Activated CD4-positive, alpha-beta T cell treated with anti-CD3 and anti-CD28 coated beads, Interleukin-2, amount 50 U/mL, for 1 hour (primary cell): Measurements from ENCODE around the gene IPO9.
"Not testable (repeated sequence)": the region's sequence is repeated elsewhere in the genome, so short reads cannot be mapped to it uniquely, and the experiment has no call there.

Source experiments
- DNase-seq: peaks from one replicate; pipeline ENCODE4 v3.0.0-alpha.2; 2020

The IPO9 gene

DNA sequence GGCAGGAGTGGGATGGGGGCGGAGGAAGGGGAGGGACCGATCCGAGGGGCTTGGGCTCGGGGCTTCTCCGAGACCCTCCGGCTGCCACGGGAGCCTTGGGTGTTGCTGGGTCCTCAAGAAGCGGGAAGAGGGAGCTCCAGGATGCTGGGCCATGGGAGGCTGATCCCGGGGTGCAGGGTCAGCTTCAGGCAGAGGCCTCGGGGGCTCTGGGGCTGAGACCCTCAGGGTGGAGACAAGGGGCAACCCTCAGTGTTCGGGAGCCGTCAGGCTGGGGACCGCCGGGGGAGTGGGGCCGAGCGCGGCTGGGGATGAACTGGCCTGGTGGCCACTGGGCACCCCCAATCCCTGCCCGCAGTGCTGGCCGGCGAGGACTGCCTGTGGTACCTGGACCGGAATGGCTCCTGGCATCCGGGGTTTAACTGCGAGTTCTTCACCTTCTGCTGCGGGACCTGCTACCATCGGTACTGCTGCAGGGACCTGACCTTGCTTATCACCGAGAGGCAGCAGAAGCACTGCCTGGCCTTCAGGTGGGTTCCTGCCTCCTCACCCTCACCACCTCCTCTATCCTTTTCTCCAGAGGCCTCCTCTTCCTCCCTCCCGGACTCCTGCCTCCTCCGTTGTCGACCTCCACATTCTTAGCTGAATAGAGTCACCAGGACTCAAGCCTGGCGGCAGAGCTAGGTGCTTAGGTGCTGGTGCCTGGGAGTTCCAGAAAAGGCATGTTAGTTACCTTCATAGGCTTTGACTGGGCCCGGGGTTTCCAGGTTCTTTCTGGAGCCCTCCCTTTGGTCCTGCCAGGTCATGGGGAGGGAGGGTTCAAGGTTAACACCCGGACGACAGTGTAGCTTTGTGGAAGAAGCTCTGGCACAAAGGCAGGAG, 60.4 kb downstream of the IPO9 start:
- DNase-seq: no peak

DNA sequence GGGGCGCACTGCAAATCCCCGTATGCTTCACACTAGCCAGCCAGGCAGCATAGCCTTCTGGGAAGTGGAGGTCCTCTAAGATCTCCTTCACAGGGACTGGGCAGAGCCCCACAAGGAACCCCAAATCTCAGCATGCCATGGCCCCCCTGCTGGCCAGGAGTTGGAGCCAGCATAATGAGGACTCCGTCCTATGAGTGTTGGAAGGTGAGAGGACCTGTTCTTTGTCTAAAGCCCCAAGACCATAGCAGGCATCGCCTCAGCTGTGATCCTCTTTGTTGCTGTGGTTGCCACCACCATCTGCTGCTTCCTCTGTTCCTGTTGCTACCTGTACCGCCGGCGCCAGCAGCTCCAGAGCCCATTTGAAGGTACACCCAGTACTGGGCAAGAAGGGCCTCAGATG, 61.3 kb downstream of the IPO9 start:
- no peak for DNase-seq

DNA sequence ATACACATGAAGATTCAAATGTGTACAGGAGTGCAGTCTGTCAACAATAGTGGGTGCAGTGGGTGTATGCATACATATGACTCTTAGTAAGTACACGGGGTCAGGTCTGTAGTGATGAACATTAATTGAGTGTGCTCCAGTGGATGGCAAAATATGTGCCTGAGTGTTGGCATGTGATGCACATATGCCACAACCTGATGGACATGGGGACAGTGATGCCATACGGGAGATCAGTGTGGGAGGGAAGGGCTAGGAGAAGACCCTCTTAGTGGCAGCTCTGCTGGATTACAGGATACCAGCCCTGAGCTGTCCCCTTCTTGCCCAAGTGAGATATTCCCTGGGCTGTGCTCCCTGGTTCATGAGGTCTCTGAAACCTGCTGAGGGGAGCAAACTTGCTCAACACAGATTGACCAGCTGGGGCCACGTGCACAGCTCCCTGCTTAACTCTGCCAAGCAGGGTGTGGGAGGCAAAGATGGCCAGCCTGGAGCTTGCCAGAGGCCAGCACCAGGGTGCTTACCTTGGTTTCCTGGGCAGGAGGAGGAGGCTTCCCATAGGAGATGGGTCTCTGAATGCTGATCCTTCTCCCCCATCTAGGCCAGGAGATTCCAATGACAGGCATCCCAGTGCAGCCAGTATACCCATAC, 62.0 kb downstream of the IPO9 start:
- no peak for DNase-seq

DNA sequence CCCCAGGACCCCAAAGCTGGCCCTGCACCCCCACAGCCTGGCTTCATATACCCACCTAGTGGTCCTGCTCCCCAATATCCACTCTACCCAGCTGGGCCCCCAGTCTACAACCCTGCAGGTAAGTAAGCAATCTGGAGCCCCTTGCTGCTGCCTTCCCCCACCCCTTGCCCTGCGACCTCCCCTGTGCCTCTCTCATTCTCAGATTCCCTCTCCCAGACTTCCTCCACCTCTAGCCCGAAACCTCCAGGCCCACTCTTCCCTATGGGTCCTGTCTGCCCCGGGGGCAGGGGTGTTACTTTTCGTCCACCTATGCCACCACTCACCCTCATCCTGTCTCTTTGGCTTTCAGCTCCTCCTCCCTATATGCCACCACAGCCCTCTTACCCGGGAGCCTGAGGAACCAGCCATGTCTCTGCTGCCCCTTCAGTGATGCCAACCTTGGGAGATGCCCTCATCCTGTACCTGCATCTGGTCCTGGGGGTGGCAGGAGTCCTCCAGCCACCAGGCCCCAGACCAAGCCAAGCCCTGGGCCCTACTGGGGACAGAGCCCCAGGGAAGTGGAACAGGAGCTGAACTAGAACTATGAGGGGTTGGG, 62.6 kb downstream of the IPO9 start:
- no peak for DNase-seq

DNA sequence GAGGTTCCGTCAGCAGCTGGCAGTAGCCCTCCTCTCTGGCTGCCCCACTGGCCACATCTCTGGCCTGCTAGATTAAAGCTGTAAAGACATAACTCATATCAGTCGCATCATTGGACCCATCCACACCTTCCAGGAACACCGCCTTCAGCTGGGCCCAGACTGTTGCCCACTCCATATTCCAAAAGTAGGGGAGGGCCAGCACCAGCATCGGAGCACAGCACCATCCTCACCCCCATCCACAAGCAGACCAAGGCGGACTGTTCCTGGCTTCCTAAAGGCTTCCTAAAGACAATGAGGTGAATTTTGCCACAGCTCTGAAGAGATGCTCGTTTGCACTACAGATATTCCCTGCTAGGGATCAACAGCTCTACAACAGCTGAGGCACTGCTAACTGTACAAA, 63.3 kb downstream of the IPO9 start:
- no peak for DNase-seq

DNA sequence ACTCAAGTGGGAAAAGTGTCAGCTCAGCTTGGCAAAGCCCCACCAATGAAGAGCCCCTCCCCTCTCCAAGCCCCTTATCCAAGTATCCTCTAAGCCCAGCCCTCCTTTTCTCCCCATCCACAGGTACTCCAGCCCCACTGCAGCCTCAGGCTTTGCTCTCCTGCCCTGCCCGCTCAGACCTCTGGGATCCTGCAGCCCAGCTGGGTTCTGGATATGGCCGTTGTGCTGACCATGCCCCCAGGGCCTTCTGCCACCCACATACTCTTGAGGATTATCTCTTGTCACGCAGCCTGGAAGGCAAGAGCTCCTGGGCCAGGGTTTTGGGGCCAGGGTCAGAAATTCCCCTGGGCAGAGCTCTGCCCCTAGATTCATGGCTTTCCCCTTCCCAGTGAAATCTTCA, 64.5 kb downstream of the IPO9 start:
- no peak for DNase-seq

DNA sequence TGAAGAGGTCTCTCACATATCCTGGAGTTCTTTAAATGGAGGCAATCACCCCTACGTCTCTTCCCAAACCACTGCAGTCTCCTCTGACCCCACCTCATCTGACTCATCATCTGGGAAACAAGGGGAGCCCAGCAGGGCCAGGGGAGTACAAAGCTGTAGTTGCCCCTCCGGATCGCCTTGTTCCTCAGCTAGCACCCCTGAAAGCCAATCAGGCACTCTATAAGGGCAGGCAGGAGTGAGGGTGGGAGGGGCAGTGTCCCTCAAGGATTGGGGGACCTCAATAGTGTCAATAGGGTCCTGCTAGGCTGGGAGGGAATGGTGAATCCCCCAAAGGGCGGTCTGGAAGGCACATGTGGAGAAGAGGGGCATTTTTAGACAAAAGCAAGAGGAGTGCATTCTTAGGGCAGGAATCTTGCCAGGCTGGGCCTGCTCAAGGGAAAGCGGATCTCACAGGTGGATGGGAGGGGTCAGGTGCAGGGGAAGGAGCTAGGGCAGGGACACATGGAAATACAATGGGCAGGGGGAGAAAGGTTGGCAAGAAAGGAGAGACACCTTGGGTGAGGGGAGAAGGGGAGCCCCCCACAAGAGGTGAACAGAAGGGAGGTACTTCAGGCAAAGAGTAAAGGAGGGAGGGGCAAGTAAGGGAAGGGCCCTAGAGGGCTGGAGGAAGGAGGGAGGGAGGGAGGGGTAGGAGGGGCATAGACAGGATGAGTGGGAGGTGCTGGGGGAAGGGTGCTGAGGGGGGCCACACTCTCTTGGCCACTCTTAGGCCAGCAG, 65.6 kb downstream of the IPO9 start:
- no peak for DNase-seq

DNA sequence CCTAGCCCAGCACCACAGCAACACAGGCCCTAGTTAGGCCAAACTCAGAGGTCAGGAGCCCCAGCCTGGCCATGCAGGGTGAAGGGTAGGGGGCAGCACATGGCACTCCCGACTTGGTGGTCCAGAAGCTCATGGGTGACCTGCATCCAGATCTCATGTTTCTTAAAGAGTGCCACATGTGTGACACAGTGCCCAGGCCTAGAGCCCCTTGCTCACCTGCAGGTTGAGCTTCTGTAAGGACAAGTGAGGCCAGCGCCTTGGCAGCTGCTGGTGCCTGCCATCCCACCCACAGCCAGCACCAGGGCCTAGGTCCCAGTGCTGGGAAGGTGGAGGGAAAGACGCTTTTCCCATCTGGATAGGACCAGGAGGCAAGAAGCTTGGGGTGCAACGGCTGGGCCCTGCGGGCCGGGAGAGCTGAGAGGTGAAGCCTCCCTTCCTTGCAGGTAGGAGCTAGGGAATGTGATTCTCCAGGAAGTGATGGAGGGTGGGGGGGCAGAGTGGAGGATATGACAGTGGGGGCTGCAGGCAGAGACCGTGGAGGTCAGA, 66.2 kb downstream of the IPO9 start:
- DNase-seq: no peak

DNA sequence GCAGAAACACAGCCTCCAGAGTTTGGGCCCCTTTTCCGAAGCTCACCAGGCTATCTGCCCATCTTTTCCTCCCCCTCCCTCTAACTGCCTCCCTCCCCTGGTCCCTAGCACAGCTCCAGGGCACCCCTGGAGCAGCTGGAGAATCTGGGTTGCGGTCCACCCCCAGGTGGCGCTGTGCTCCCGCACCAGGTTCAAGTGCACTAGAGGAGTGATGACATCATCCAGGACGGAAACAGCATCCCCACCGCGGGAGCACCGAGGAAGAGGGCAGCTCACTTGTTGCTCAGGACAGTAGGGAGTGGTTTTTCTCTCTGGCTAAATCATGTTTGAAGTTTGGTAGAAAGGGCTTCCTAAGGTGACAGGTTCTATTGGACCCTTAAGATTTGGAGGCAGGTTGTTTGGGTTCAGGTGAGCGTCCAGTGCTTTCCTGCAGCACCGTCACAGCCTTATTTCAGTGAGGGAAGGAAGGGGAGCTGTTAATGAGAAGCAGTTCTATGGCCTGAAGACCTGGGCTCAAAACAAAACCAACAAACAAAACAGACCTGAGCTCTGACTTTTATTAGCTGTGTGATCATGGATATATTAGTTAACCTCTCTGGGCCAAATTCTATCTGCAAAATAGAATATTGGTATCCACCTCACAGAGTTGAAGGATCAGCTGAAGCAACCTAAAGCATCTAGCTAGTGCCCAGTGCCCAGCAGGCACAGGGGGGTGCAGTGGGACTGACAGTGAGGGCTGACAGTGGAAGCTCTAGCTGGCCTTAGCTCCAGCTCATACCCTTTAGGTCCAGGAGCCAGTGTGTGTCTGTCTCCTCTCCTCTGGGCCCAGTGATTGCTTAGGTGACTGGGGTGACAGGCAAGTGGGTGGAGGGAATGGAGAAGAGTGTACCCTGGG, 67.2 kb downstream of the IPO9 start:
- DNase-seq: peak; percentile 77

DNA sequence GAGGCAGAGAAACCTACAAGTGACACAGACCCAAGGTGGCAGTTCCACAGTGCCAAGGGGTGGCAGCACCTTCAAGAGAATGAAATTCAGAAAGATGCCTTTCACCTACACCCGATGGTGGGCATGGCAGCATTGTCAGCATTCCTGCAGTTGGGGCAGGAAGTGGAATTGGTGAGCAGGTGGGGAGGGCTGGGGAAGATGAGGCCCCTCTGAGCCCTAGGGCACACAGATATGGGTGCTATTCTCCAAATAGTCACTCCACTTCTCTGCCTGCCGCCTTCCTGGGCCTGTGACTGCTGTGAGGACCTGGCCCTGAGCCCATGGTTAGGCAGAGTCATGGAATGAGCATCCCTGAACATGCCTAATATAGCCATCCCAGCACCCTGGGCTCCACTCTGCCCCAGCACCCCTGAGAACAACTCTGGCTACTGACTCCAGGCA, 68.0 kb downstream of the IPO9 start:
- no peak for DNase-seq

DNA sequence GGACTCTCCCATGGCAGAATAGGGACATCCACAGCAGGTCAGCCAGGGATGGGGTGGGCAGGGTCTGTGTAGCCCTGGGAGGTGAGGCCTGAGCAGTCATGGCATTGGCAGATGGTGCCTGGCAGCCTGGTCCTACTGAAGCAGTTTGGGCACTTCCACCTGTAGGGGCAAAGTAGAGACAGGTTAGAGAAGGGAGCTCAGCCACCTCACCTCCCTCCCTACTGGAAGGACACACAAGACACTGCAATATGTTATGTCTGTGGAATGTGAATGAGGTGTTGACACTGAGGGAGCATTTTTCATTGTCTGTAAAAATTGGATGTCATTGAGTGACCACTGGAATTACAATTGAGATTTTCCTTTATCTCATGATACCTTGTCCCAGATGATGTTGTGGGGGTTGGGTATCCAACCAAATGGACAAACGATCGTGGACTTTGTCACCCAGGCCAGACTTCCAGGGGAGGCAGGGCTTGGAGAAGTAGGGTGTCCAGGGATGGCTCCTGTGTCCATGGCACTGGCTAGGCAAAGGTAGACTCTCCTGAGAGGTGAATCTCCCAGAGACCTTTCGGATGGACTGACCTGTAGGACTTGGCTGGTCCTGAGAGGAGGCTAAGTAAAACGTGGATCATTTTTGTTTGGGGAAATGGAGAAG, 69.4 kb downstream of the IPO9 start:
- no peak for DNase-seq

DNA sequence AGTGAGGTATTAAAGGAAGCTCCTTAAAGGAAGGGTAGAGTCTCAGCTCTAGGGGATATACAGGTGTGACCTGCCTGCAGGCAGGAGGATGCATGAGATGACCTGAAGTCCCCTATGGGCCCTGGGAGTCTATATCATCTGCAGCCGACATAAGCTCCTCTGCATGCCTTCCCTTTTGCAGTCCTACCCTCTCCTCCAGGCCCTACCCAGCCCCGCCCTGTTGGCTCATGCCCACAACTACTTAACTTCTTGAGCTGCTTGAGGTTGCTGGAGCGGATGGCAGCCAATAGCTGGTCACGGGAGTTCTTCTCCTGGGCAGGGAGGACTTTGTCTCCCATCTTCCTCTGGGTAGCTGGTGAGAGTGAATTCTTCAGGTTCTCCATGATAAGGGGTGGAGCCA, 70.0 kb downstream of the IPO9 start:
- no peak for DNase-seq

DNA sequence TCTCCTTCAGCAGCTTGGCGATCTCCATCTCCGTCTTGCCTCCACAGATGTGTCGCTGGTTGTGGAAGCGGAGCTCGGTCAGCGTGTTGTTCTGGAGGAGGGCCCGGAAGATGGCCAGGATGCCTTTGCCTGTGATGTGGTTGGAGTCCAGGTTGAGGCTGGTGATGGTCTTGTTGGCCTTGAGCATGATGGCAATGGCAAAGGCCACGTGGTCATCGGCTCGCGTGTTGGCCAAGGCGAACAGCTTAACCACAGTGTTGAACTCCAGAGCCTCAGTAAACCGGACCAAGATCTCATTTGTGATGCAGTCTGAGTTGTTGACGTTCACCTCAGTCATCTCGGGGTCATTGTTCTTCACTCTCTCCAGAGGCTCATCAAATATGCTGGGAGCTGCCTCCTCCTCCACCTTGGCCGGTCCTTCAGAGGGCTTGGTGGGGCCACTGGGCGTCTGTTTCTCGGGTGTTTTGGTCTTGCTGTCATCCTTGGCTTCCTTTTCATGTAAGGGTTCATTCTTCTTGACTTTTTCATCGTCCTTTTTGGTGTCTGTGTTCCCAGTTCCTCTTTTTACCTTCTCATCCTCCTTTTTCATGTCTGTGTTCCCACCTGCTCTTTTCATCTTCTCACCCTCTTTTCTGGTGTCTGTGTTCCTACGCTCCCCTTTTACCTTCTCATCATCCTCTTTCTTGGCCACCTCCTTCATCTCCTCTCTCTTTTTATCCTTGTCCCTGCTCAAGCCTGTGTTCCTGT, 70.9 kb downstream of the IPO9 start:
- DNase-seq: no peak

DNA sequence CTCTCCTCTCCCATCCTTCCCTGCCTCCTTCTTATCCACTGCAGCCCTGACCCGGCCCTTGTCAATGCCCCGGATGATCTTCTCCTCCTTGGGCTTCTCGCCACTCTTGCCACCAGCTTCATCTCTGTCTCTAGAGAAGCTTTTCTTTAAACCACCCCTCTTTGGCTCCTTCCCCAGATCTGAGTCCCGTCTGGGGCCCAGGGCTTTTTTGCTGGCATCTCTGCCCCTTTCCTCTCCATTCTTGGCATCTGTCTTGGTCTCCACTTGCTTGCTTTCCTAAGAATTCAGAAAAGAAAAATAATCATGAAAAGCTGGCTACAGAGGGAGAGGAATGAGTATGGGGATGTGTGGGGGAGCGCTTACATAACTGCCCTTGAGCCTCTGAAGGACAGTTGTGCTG, 71.5 kb downstream of the IPO9 start:
- DNase-seq: no peak

DNA sequence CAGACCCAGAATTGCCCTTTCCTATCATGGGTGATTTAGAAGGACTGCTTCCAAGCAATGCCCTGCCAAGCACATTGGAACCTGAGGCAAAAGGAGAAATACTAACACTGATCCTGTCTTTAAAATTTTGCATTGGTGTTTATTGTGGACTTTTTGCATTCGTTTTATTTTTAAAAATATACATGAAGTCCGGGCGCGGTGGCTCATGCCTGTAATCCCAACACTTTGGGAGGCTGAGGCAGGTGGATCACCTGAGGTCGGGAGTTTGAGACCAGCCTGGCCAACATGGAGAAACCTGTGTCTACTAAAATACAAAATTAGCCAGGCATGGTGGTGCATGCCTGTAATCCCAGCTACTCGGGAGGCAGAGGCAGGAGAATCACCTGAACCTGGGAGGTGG, 72.1 kb downstream of the IPO9 start:
- not testable (repeated sequence) for DNase-seq

DNA sequence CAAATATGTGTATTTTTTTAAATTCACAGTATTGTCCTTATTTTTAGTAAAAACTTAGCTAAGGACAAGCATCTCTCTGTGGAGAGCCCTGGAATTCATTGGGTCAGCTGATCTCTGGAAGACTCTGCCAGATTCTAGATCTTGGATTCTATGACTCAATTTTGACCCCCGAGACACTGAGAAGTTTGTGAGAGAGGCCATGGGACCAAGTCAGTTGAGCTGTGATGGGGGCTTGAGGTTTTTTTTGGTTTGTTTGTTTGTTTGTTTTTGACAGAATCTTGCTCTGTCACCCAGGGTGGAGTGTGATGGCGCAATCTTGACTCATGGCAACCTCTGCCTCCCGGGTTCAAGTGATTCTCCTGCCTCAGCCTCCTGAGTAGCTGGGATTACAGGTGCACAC, 73.2 kb downstream of the IPO9 start:
- no peak for DNase-seq

DNA sequence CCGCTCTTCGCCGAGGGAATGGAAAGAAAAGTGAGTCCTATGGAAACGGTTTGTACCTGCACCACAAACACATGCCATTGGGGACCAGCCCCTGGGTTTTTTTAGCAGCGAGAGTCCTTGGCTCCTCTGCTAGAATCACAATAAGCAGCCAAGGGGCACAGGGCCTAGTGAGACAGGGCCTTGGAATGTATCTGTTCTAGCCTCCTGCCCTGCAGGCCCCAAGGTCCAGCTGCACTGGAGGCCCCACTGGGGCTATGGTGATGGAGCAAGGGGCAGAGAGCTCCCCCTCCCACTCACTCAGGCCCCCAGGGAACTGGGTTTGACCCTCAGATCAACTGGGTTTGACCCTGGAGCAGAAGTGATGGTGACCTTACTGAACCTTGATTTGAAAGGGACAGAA, 74.2 kb downstream of the IPO9 start:
- DNase-seq: no peak

DNA sequence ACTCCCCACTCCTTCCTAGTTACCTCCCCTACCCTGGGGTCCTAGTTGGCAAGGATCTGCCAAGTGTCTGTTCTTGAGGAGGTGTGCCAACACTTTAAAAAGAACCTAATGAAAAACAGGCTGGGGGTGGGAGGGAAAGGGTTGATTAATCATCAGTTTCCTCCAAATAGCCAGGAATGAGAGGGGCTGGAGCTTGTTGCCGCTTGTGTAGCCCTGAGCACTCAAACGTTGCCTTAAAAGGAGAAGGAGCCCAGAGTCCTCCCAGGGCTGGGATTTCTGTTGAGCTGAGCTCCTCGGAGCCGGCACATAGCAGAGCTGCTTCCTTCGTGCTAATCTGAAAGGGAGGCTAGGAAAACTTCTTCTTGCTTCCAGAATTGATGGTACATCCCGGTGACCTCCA, 75.6 kb downstream of the IPO9 start:
- DNase-seq: no peak

DNA sequence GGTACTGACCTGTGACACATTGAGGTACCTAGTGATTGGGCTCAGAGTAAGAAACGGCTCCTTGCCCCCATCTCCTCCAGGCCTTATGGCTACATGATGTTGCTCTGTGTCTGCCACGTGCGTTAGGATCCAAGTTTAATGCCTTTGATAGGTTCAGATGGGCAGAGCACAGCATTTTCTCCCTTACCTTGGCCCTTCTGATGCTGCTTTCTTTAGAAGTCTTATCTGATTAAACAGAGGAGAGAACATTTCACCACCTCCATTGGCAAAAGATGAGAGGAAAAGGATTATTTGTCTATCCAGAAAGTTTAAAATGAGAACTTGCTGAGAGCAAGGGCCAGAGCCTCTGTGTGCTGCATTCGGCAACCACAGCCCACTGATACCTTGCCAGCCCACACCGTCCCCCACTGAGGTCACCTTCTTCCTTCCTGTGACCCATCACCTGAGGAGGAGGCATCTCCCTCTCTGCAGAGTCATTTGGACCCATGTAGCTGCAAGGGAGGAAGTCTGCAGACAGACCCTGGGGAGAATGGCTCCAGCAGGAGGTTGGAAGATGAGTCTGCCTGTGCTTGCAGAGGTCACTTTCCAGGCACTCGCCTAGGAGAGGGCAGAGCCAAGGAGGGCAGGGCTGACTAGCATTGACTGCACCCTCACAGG, 76.4 kb downstream of the IPO9 start:
- DNase-seq: no peak

DNA sequence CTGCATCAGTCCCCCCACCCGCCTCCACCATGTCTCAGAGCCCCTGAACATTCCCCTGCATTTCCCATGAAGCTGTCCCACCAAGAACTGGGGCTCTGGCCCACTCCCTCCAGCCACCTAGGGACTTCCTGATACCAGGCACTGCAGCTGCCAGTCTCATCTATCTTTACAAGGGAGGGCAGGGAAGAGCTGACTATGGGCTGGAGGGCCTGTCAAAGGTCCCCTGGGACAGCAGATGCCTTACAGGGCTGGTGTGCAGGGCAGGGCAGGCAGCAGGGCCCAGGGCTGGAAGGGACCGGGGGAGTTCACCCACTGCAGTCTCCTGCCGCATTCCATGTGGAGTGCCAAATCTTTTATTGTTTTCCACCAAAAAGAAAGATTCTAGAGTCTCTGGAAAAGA, 77.4 kb downstream of the IPO9 start:
- no peak for DNase-seq
